ENCODE data around the gene SLC35F5.
"Not testable (repeated sequence)": the region's sequence is repeated elsewhere in the genome, so short reads cannot be mapped to it uniquely, and the experiment has no call there.

The SLC35F5 gene

GRCh38 chr2:113756355-113757137, at the start of gene SLC35F5:
TSS of gene SLC35F5 (minus strand) at chr2:113756642. CDS start at chr2:113756409, 233 bp downstream.
- DNase-seq, result peak; percentile 94 to 95

- DNase-seq, result no peak
These were observed 42.9 kb upstream of the SLC35F5 start for GRCh38 chr2:113799375-113799774.

- DNase-seq, result no peak
These were observed 40.8 kb upstream of the SLC35F5 start for GRCh38 chr2:113797237-113797636.

- DNase-seq, result no peak
These were observed 40.2 kb upstream of the SLC35F5 start for GRCh38 chr2:113796592-113797175.

- no peak for DNase-seq
These were observed 39.0 kb upstream of the SLC35F5 start for GRCh38 chr2:113795405-113795920.

- no peak for DNase-seq
These were observed 35.5 kb upstream of the SLC35F5 start for GRCh38 chr2:113791697-113792590.

GRCh38 chr2:113784823-113785744, 28.6 kb upstream of the SLC35F5 start:
- DNase-seq, result no peak

GRCh38 chr2:113780472-113780871, 24.0 kb upstream of the SLC35F5 start:
- no peak for DNase-seq

- no peak for DNase-seq
These were observed 20.9 kb upstream of the SLC35F5 start for GRCh38 chr2:113777371-113777770.

- no peak for DNase-seq
These were observed 20.5 kb upstream of the SLC35F5 start for GRCh38 chr2:113776949-113777348.

- not testable (repeated sequence) for DNase-seq
These were observed 18.2 kb upstream of the SLC35F5 start for GRCh38 chr2:113774616-113775015.

GRCh38 chr2:113770929-113771328, 14.5 kb upstream of the SLC35F5 start:
- DNase-seq, result no peak

- no peak for DNase-seq
These were observed 13.1 kb upstream of the SLC35F5 start for GRCh38 chr2:113769555-113769954.

GRCh38 chr2:113768770-113769169, 12.3 kb upstream of the SLC35F5 start:
- no peak for DNase-seq

GRCh38 chr2:113767811-113768460, 11.5 kb upstream of the SLC35F5 start:
- DNase-seq, result no peak

GRCh38 chr2:113765276-113765675, 8.8 kb upstream of the SLC35F5 start:
- no peak for DNase-seq

- no peak for DNase-seq
These were observed 6.1 kb upstream of the SLC35F5 start for GRCh38 chr2:113762377-113763118.

GRCh38 chr2:113760400-113760799, 4.0 kb upstream of the SLC35F5 start:
- no peak for DNase-seq

- peak in 1 of 2 donors; percentile 3 for DNase-seq
These were observed 756 bp upstream of the SLC35F5 start for GRCh38 chr2:113757138-113757657.

GRCh38 chr2:113755835-113756354, 547 bp downstream of the SLC35F5 start:
- DNase-seq, result peak; percentile 25 to 33
